ENCODE measurements around the gene CBX4. TPM values are rescaled to one million over a fixed set of nuclear protein-coding genes. Genes with fewer than 3 reads are reported as not detected.

The CBX4 gene
- total and polyA plus RNA-seq, 2 of the 4 experiments (the other 2 are of a cell fraction) = 3.2 to 9.4 TPM

- Histone ChIP-seq H2BK5ac (ENCODE audit: low read depth, low read length, poor library complexity, severe bottlenecking) (no peak overlapping the region), H3K4me2 (ENCODE audit: low read depth, low read length) (no peak overlapping the region), H3K9me1 (ENCODE audit: insufficient read depth, low read length) (peaks cover 6% of the 10 kb centered on the region; the same call in 1 of the 2 replicates), H2BK120ac (ENCODE audit: low read depth, low read length) (no peak overlapping the region), H4K20me1 (ENCODE audit: insufficient read depth, low read length) (no peaks in the 10 kb centered on the region), H3K9me3 (ENCODE audit: control insufficient read depth, insufficient read depth, low read length) (no peaks in the 10 kb centered on the region; the same call in 1 of the 2 replicates), H3K4me3 (ENCODE audit: insufficient read depth, low read depth, low read length) (no peak overlapping the region), H2BK20ac (ENCODE audit: low read depth, low read length) (no peak overlapping the region), H3K79me1 (ENCODE audit: low read depth in 1 of 2, low read length in 2 of 2) (no peaks in the 10 kb centered on the region), H4K5ac (ENCODE audit: low read depth, low read length) (no peak overlapping the region), H3K18ac (ENCODE audit: low read depth, low read length) (no peak overlapping the region), H3K23ac (ENCODE audit: low read depth, low read length) (no peak overlapping the region), H3K4ac (ENCODE audit: low read depth, low read length) (no peak overlapping the region), H3K14ac (replicated peaks; ENCODE audit: low read depth, low read length) (no peak overlapping the region), H2AK9ac (replicated peaks; ENCODE audit: low read depth, low read length, poor library complexity) (no peak overlapping the region), H2AK5ac (ENCODE audit: low read depth, low read length) (no peak overlapping the region), H4K91ac (ENCODE audit: insufficient read depth, low read depth, low read length) (no peak overlapping the region), H3K27me3 (ENCODE audit: control insufficient read depth, insufficient read depth, low read length) (peaks cover 11% of the 10 kb centered on the region), H3K27ac (ENCODE audit: insufficient read depth, low read length) (no peak overlapping the region), H3K56ac (ENCODE audit: extremely low read depth, insufficient read depth, low read length) (no peak overlapping the region), H3K36me3 (ENCODE audit: control insufficient read depth, insufficient read depth, low read length) (no peaks in the 10 kb centered on the region), H3K9ac (ENCODE audit: low read depth, low read length) (no peak overlapping the region), H2BK15ac (ENCODE audit: low read depth, low read length) (no peak overlapping the region), H2AFZ (replicated peaks; ENCODE audit: low read length, poor library complexity) (no peak overlapping the region), H3K4me1 (ENCODE audit: control insufficient read depth, insufficient read depth, low read length) (peaks cover 12% of the 10 kb centered on the region), H4K8ac (ENCODE audit: low read depth in 2 of 2, low read length in 2 of 2) (no peak overlapping the region)
- no peak for ATAC-seq (ENCODE audit: low read depth)
- CTCF ChIA-PET = no interaction called here
- intact Hi-C loops (cut with micrococcal nuclease) (no loop called here), dilution Hi-C loops (cut with HindIII; ENCODE audit: low sequenced_read_pairs, unreplicated experiment) (no loop called here), in situ Hi-C loops (cut with MboI; ENCODE audit: low sequenced_read_pairs) (loop anchor here (10.0 kb wide), 1 partner anchor 137 kb away; no protein-coding TSS in a partner anchor)
- DNase-seq = no peak
- TF ChIP-seq CEBPB (IDR thresholded peaks at IDR 0.05; ENCODE audit: low read depth, low read length) (no peak), RCOR1 (IDR thresholded peaks at IDR 0.05; ENCODE audit: insufficient replicate concordance, low read length) (no peak), SMC3 (IDR thresholded peaks at IDR 0.05; ENCODE audit: low read depth, low read length) (no peak), CTCF (conservative IDR thresholded peaks at IDR 0.05; ENCODE audit: low read depth, low read length) (no peak), USF2 (IDR thresholded peaks at IDR 0.05; ENCODE audit: low read depth, low read length) (no peak), MXI1 (IDR thresholded peaks at IDR 0.05; ENCODE audit: borderline replicate concordance, low read depth, low read length) (no peak)
- no CpG with 5 or more reads among the region's 12 CpGs for WGBS, 2 experiments (ENCODE audit: extremely low coverage in 2 of 2, insufficient read length in 1 of 2)
- POLR2A ChIA-PET (ENCODE audit: unreplicated experiment) = interaction anchor here (1.1 kb wide), 1 partner anchor 146 kb away, joined by 3 read pairs; no protein-coding TSS in a partner anchor
- no TSS peak for BruUV-seq (replicated peaks)
Observed at GRCh38 chr17:79847698-79848369, 8.6 kb upstream of the CBX4 start.

Measured in IMR-90 (cell line).